ENCODE data around the gene CYSLTR2.

The CYSLTR2 gene

DNA sequence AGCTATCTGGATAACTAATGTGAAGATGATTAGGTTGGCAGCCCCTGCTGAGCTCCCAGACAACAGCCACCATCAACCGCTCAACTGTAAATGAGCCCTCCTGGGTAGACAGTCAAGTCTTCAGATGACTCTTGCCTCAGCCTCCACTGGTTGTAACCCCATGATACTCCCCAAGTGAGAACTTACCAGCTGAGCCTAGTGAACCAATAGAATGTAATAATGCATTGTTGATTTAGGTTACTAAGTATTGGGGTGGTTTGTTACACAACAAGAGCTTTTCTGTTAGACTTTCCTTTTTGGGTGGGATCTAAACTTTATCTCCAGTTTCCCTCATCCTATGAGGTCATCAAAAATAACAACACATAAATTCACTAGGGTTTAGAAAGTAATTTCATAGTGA lies 69.4 kb downstream of the CYSLTR2 start (continued):
- TF ChIP-seq, protein P1, sequence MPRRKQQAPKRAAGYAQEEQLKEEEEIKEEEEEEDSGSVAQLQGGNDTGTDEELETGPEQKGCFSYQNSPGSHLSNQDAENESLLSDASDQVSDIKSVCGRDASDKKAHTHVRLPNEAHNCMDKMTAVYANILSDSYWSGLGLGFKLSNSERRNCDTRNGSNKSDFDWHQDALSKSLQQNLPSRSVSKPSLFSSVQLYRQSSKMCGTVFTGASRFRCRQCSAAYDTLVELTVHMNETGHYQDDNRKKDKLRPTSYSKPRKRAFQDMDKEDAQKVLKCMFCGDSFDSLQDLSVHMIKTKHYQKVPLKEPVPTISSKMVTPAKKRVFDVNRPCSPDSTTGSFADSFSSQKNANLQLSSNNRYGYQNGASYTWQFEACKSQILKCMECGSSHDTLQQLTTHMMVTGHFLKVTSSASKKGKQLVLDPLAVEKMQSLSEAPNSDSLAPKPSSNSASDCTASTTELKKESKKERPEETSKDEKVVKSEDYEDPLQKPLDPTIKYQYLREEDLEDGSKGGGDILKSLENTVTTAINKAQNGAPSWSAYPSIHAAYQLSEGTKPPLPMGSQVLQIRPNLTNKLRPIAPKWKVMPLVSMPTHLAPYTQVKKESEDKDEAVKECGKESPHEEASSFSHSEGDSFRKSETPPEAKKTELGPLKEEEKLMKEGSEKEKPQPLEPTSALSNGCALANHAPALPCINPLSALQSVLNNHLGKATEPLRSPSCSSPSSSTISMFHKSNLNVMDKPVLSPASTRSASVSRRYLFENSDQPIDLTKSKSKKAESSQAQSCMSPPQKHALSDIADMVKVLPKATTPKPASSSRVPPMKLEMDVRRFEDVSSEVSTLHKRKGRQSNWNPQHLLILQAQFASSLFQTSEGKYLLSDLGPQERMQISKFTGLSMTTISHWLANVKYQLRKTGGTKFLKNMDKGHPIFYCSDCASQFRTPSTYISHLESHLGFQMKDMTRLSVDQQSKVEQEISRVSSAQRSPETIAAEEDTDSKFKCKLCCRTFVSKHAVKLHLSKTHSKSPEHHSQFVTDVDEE (CRISPR knock-in tag; IDR thresholded peaks at IDR 0.05): no peak
- no peak for TF ChIP-seq CSDC2 (CRISPR knock-in tag; IDR thresholded peaks at IDR 0.05)

DNA sequence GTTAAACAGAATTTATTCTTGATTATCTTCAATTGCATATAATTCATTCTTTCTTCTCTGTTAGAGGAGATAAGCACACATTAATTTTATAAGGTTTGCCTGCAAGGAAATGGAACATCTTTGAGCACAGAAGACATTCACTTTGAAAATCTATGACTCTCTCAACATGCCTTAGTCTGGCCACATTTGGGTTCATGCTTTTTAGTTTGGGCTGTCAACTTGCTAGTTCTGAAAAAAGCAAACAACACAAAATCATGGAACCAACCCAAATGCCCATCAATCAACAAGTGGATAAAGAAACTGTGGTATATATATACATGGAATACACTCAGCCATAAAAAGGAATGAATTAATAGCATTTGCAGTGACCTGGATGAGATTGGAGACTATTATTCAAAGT lies 71.5 kb downstream of the CYSLTR2 start:
- no peak for TF ChIP-seq ISL1 (CRISPR knock-in tag; IDR thresholded peaks at IDR 0.05)
- TF ChIP-seq CSDC2 (CRISPR knock-in tag; IDR thresholded peaks at IDR 0.05): no peak
- TF ChIP-seq, protein P2, sequence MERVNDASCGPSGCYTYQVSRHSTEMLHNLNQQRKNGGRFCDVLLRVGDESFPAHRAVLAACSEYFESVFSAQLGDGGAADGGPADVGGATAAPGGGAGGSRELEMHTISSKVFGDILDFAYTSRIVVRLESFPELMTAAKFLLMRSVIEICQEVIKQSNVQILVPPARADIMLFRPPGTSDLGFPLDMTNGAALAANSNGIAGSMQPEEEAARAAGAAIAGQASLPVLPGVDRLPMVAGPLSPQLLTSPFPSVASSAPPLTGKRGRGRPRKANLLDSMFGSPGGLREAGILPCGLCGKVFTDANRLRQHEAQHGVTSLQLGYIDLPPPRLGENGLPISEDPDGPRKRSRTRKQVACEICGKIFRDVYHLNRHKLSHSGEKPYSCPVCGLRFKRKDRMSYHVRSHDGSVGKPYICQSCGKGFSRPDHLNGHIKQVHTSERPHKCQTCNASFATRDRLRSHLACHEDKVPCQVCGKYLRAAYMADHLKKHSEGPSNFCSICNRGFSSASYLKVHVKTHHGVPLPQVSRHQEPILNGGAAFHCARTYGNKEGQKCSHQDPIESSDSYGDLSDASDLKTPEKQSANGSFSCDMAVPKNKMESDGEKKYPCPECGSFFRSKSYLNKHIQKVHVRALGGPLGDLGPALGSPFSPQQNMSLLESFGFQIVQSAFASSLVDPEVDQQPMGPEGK (CRISPR knock-in tag; IDR thresholded peaks at IDR 0.05; ENCODE audit: borderline replicate concordance): no peak
- no peak for TF ChIP-seq ZFP30 (CRISPR knock-in tag; IDR thresholded peaks at IDR 0.05)
- no peak for TF ChIP-seq ARNTL (CRISPR knock-in tag; IDR thresholded peaks at IDR 0.05; ENCODE audit: borderline replicate concordance, low read depth)
- TF ChIP-seq, protein P1 (CRISPR knock-in tag; IDR thresholded peaks at IDR 0.05): no peak
- TF ChIP-seq ZNF70 (CRISPR knock-in tag; IDR thresholded peaks at IDR 0.05): no peak
- TF ChIP-seq BACH2 (CRISPR knock-in tag; IDR thresholded peaks at IDR 0.05; ENCODE audit: borderline replicate concordance): no peak
- TF ChIP-seq, protein P3, sequence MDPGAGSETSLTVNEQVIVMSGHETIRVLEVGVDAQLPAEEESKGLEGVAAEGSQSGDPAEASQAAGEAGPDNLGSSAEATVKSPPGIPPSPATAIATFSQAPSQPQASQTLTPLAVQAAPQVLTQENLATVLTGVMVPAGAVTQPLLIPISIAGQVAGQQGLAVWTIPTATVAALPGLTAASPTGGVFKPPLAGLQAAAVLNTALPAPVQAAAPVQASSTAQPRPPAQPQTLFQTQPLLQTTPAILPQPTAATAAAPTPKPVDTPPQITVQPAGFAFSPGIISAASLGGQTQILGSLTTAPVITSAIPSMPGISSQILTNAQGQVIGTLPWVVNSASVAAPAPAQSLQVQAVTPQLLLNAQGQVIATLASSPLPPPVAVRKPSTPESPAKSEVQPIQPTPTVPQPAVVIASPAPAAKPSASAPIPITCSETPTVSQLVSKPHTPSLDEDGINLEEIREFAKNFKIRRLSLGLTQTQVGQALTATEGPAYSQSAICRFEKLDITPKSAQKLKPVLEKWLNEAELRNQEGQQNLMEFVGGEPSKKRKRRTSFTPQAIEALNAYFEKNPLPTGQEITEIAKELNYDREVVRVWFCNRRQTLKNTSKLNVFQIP (CRISPR knock-in tag; IDR thresholded peaks at IDR 0.05; ENCODE audit: borderline replicate concordance, low read depth): no peak
- TF ChIP-seq ZC3H10 (CRISPR knock-in tag; IDR thresholded peaks at IDR 0.05): no peak
- TF ChIP-seq SNAI2 (CRISPR knock-in tag; IDR thresholded peaks at IDR 0.05): no peak
- no peak for TF ChIP-seq ZNF8 (CRISPR knock-in tag; IDR thresholded peaks at IDR 0.05)
- no peak for TF ChIP-seq TOX (CRISPR knock-in tag; IDR thresholded peaks at IDR 0.05; ENCODE audit: borderline replicate concordance)
- TF ChIP-seq ESRRG (CRISPR knock-in tag; IDR thresholded peaks at IDR 0.05): no peak
- TF ChIP-seq, protein P4, sequence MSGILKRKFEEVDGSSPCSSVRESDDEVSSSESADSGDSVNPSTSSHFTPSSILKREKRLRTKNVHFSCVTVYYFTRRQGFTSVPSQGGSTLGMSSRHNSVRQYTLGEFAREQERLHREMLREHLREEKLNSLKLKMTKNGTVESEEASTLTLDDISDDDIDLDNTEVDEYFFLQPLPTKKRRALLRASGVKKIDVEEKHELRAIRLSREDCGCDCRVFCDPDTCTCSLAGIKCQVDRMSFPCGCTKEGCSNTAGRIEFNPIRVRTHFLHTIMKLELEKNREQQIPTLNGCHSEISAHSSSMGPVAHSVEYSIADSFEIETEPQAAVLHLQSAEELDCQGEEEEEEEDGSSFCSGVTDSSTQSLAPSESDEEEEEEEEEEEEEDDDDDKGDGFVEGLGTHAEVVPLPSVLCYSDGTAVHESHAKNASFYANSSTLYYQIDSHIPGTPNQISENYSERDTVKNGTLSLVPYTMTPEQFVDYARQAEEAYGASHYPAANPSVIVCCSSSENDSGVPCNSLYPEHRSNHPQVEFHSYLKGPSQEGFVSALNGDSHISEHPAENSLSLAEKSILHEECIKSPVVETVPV (CRISPR knock-in tag; IDR thresholded peaks at IDR 0.05): no peak
- TF ChIP-seq GLIS3 (CRISPR knock-in tag; IDR thresholded peaks at IDR 0.05): no peak
- no peak for TF ChIP-seq OSR1 (CRISPR knock-in tag; IDR thresholded peaks at IDR 0.05)
- no peak for TF ChIP-seq ZNF565 (CRISPR knock-in tag; conservative IDR thresholded peaks at IDR 0.05; ENCODE audit: low read depth)
- TF ChIP-seq PPARA (CRISPR knock-in tag; IDR thresholded peaks at IDR 0.05; ENCODE audit: borderline replicate concordance): no peak
- TF ChIP-seq RARB (CRISPR knock-in tag; IDR thresholded peaks at IDR 0.05): no peak
- no peak for ATAC-seq

DNA sequence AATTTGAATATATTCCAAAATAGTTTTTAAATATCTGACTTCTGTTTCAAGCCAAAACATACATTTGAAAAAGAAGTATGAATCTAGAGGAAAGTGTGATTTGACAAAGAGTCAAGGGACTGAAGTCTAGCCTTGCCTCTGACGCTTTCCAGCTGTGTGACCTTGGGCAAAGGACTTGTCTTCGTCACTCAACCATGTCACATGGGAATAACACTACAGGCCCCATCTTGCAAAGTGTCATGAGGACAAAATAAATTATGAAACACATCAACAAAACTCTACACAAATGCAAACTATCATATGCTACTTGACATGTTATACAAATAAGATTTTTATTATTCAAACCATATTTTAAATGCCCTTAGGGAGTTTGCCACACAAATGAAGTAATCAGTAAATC lies 73.0 kb downstream of the CYSLTR2 start:
- no peak for ATAC-seq
- no peak for TF ChIP-seq RARB (CRISPR knock-in tag; IDR thresholded peaks at IDR 0.05)
- no peak for TF ChIP-seq PPARA (CRISPR knock-in tag; IDR thresholded peaks at IDR 0.05; ENCODE audit: borderline replicate concordance)
- no peak for TF ChIP-seq BACH2 (CRISPR knock-in tag; IDR thresholded peaks at IDR 0.05; ENCODE audit: borderline replicate concordance)
- TF ChIP-seq SNAI2 (CRISPR knock-in tag; IDR thresholded peaks at IDR 0.05): no peak
- TF ChIP-seq, protein P3 (CRISPR knock-in tag; IDR thresholded peaks at IDR 0.05; ENCODE audit: borderline replicate concordance, low read depth): no peak
- TF ChIP-seq GLIS3 (CRISPR knock-in tag; IDR thresholded peaks at IDR 0.05): no peak
- TF ChIP-seq TOX (CRISPR knock-in tag; IDR thresholded peaks at IDR 0.05; ENCODE audit: borderline replicate concordance): no peak
- TF ChIP-seq ZC3H10 (CRISPR knock-in tag; IDR thresholded peaks at IDR 0.05): no peak
- no peak for TF ChIP-seq ZNF70 (CRISPR knock-in tag; IDR thresholded peaks at IDR 0.05)
- TF ChIP-seq ZFP3 (CRISPR knock-in tag; IDR thresholded peaks at IDR 0.05): no peak
- TF ChIP-seq ZNF565 (CRISPR knock-in tag; conservative IDR thresholded peaks at IDR 0.05; ENCODE audit: low read depth): no peak
- TF ChIP-seq, protein P1 (CRISPR knock-in tag; IDR thresholded peaks at IDR 0.05): no peak
- no peak for TF ChIP-seq ISL1 (CRISPR knock-in tag; IDR thresholded peaks at IDR 0.05)
